GM13977 (cell line): Measurements from ENCODE around the gene ADCK2.
"Not testable (repeated sequence)": the region's sequence is repeated elsewhere in the genome, so short reads cannot be mapped to it uniquely, and the experiment has no call there.

Experiments used
- DNase-seq: peaks from one replicate; pipeline ENCODE4 v3.0.0; 2012; ENCODE audit warnings: low spot score
- in situ Hi-C: fragments of 300-500 bp; cut with MboI; formaldehyde crosslinking; loops from one replicate; pipeline ENCODE4 v1.12.0; 2022; ENCODE audit warnings: low sequenced_read_pairs, low pct_unique_long_range_greater_than_20kb, mixed read lengths, inconsistent platforms; ENCODE audit not compliant: unreplicated experiment
- TF ChIP-seq, protein P1 (sequence below): IDR thresholded peaks from 2 replicates; pipeline ENCODE4 v1.5.1; 2012; ENCODE audit warnings: mild to moderate bottlenecking, control low read depth; ENCODE audit not compliant: insufficient read depth; ENCODE audit errors: extremely low read depth, missing control alignments

ADCK2 gene

DNA sequence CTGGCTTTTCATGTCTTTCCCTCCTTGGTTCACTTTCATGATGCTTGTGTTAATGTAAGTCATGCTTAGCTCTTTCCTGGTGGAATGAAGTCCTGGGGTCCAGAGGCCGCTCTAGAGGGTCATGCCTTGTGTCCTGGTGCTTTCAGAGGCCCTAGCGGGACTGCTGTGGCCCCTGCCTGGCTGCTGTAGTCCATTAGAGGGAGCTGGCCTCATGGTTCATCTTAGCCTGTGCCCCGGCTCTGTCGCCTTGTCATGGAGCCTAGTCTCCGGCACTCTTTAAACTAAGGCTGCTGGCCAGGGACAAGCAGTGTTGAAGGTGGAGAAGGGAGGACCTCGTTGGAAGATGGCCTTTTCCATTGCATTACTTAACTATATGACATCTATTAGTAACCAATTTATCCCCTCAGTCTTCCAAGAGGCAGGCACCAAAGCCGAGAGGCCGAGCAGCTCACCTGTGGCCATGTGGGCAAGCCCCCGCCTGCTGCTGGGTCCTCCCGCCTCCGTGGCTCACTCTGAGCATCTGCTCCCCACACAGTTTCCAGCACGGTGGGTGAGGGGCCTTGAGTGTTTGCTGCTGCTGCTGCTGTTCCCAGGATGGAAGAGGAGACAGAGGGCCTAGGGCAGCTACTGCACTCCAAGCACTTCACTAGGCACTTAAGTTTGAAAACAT lies 18.8 kb downstream of the ADCK2 start:
- DNase-seq, result no peak
- in situ Hi-C loops, result no loop called here
- TF ChIP-seq, protein P1, sequence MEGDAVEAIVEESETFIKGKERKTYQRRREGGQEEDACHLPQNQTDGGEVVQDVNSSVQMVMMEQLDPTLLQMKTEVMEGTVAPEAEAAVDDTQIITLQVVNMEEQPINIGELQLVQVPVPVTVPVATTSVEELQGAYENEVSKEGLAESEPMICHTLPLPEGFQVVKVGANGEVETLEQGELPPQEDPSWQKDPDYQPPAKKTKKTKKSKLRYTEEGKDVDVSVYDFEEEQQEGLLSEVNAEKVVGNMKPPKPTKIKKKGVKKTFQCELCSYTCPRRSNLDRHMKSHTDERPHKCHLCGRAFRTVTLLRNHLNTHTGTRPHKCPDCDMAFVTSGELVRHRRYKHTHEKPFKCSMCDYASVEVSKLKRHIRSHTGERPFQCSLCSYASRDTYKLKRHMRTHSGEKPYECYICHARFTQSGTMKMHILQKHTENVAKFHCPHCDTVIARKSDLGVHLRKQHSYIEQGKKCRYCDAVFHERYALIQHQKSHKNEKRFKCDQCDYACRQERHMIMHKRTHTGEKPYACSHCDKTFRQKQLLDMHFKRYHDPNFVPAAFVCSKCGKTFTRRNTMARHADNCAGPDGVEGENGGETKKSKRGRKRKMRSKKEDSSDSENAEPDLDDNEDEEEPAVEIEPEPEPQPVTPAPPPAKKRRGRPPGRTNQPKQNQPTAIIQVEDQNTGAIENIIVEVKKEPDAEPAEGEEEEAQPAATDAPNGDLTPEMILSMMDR, result no peak

DNA sequence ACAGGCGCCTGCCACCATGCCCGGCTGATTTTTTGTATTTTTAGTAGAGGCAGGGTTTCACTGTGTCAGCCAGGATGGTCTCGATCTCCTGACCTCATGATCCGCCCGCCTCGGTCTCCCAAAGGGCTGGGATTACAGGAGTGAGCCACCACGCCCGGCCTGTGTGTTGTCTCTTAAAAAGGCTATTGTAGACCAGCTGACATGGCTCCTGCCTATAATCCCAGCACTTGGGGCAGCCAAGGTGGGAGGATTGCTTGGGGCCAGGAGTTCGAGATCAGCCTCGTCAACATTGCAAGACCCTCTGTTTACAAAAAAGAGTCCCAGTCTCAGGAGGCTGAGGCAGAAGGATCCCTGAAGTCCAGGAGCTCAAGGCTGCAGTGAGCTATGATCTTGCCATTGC lies 21.1 kb downstream of the ADCK2 start:
- DNase-seq, in situ Hi-C loops: not testable (repeated sequence)

DNA sequence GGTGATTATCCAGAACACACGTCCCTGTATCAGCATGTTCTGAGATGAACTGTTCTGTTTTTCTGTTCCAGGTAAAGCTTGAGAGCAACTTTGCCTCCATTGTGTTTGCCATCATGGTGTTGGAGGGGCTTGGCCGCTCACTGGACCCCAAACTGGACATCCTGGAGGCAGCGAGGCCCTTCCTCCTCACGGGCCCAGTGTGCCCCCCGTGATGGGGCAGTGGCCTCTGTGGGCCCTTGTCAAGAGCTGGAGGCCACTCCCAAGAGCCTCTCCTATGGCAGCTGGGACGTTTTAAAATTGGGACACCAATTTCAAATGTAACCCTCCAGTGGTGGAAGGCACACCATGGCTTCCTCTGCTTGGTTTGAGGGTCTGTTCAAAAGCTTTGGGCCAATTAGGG lies 21.8 kb downstream of the ADCK2 start:
- in situ Hi-C loops, result no loop called here
- TF ChIP-seq, protein P1, result no peak
- no peak for DNase-seq

DNA sequence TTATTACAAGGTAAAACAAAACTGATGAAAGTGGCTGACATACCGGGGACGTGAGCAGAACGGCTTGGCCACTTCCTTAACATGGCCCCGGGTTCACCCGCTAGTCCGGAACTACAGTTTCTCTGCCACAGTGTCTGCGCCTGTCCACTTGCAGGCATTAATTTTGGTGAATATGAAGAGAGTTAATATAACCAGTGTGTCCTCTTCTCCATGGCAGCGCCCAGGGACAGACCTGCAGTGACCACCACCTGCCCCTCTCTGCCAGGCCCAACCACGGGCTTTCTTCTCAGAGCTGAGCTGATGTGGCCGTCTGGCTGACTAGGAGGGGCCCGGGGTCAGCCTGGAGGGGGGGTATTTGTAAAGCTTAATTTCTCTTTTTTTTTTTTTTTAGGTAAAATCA lies 22.6 kb downstream of the ADCK2 start:
- in situ Hi-C loops, result no loop called here
- no peak for DNase-seq
- TF ChIP-seq, protein P1, result no peak

DNA sequence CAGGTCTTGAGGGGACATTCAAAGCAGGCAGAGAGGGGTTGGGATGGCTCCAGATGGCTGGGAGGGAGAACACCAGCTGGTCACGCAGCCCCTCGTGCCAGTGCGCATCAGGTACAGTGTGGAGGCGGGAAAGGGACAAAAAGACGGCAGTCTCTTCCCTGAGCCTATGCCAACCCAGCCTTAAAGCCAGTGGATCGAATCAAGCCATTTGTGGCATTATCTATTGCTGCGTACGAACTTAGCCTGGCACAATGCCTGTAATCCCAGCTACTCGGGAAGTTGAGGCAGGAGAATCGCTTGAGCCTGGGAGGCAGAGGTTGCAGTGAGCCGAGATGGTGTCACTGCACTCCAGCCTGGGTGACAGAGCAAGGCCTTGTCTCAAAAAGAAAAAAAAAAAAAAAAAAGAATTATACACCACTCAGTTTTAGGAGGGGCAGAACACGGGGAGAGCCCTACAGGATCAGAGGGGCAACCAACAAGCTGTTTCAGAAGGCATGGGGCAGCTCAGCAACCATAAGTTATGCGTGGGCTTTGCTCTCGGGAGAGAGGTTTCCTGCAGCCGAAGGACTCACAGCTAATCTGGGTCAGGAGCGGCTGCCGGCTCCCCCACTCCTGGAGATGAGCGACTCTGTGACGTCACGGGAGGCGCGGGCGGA lies 23.4 kb downstream of the ADCK2 start:
- in situ Hi-C loops, result no loop called here
- TF ChIP-seq, protein P1, result no peak
- DNase-seq, result peak; percentile 95

DNA sequence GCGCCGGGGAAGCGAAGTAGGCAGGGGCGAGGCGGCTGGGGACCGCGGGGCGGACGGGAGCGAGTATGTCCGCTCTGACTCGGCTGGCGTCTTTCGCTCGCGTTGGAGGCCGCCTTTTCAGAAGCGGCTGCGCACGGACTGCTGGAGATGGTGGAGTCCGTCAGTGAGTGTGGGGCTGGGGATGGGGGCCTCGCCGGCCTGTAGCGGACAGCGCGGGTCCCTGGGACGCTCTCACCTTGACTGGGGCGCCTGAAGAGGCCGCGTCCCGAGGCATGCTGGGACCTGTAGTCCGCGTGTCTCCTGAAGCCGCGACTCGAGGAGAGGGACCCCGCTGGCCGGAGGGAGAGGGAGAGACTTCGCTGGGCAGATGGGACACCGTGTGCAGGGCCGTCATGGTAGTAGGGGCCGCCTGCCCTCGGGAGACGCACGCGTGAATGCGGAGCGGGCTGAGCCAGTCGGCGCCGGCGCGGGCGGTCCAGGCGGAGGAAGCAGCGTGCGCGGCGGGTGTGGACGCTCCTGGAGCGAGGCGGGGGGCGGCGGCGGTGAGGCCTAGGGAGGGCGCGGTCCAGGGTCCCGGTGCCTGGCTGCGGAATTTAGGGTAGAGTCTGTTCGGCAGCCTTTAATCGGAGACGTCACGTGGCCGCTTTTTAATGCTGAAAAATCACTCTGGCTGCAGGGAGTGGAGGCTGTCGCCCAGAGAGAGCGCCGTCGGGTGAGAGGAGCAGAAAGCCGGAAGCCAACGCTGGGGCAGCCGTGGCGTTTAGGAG lies 24.1 kb downstream of the ADCK2 start, which contains the start of gene NDUFB2:
Gene NDUFB2, plus strand, starts transcription at position 29 of the 767 bp plus-strand sequence. Its CDS starts 37 bp downstream, at position 66.
- in situ Hi-C loops, result no loop called here
- DNase-seq, result peak; percentile 89
- TF ChIP-seq, protein P1, result no peak
